PFSK-1 (cell line): Measurements from ENCODE around the gene GABARAP.
A peak's percentile ranks its signal among the peaks of the same experiment; 100 is the strongest.

ENCODE experiments used
- FOXP2 ChIP-seq: optimal IDR thresholded peaks from 2 replicates; pipeline ENCODE3; 2011; ENCODE audit warnings: borderline replicate concordance, control low read depth, inconsistent platforms; ENCODE audit not compliant: insufficient read depth; ENCODE audit errors: extremely low read length, extremely low read depth
- POLR2AphosphoS5 ChIP-seq: IDR thresholded peaks from 2 replicates; pipeline ENCODE4 v1.6.1; 2012; ENCODE audit warnings: low read depth, mild to moderate bottlenecking, control low read depth, low read length, moderate library complexity
- SIN3A ChIP-seq: IDR thresholded peaks from 2 replicates; pipeline ENCODE4 v1.6.1; 2012; ENCODE audit warnings: mild to moderate bottlenecking, low read length, moderate library complexity, borderline replicate concordance; ENCODE audit not compliant: insufficient read depth
- TAF1 ChIP-seq: IDR thresholded peaks from 2 replicates; pipeline ENCODE4 v1.6.1; 2012; ENCODE audit warnings: low read length, control low read depth, borderline replicate concordance; ENCODE audit not compliant: insufficient read depth
- TF ChIP-seq, protein P1 (sequence below), 2 experiments: IDR thresholded peaks; 2 replicates each; pipeline versions ENCODE4 v1.6.1 to v1.8.0; 2011 to 2012; ENCODE audit warnings: low read depth in 2 of 2, low read length in 2 of 2, control low read depth in 1 of 2, inconsistent platforms in 1 of 2, mild to moderate bottlenecking in 1 of 2, moderate library complexity in 1 of 2; ENCODE audit not compliant: insufficient read depth in 1 of 2

Gene GABARAP

DNA sequence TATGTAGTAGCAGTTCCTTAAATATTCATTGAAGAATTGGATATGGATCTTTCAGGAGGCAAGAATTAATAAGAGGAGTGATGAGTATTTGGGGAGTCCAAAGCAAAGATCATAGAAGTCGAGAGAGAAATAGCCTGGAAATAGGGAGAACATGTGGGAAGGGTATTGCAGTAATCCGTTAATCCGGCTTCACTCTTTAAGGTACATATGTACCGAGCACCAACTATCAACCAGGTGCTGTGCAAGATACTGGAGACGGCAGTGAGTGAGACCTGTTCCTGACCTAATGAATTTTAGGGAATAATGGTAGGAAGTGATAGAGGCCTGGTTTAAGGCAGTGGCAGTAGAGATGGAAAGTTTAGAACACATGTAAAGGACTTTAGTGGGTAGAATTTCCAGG lies 10.8 kb upstream of the GABARAP start:
- no peak for TF ChIP-seq FOXP2
- no peak for TF ChIP-seq SIN3A
- TF ChIP-seq POLR2AphosphoS5: no peak
- TF ChIP-seq TAF1: no peak
- TF ChIP-seq, protein P1, sequence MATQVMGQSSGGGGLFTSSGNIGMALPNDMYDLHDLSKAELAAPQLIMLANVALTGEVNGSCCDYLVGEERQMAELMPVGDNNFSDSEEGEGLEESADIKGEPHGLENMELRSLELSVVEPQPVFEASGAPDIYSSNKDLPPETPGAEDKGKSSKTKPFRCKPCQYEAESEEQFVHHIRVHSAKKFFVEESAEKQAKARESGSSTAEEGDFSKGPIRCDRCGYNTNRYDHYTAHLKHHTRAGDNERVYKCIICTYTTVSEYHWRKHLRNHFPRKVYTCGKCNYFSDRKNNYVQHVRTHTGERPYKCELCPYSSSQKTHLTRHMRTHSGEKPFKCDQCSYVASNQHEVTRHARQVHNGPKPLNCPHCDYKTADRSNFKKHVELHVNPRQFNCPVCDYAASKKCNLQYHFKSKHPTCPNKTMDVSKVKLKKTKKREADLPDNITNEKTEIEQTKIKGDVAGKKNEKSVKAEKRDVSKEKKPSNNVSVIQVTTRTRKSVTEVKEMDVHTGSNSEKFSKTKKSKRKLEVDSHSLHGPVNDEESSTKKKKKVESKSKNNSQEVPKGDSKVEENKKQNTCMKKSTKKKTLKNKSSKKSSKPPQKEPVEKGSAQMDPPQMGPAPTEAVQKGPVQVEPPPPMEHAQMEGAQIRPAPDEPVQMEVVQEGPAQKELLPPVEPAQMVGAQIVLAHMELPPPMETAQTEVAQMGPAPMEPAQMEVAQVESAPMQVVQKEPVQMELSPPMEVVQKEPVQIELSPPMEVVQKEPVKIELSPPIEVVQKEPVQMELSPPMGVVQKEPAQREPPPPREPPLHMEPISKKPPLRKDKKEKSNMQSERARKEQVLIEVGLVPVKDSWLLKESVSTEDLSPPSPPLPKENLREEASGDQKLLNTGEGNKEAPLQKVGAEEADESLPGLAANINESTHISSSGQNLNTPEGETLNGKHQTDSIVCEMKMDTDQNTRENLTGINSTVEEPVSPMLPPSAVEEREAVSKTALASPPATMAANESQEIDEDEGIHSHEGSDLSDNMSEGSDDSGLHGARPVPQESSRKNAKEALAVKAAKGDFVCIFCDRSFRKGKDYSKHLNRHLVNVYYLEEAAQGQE (IDR thresholded peaks at IDR 0.05; ENCODE audit: insufficient read depth in 1 of 2, low read depth in 2 of 2, low read length in 2 of 2): no peak

GRCh38 chr17:7252176-7253043 lies 10.2 kb upstream of the GABARAP start, which contains the start of gene ELP5:
Gene ELP5 (plus strand): TSS chr17:7252215. CDS start chr17:7252551, 336 bp downstream.
- peak; percentile 67; the same call in 1 of the 2 replicates for TF ChIP-seq TAF1
- no peak; the same call in 1 of the 2 replicates for TF ChIP-seq POLR2AphosphoS5
- 0 out of 2 replicates have a peak, but pooled peaks have one; percentile 74 for TF ChIP-seq SIN3A
- TF ChIP-seq, protein P1 (IDR thresholded peaks at IDR 0.05; ENCODE audit: insufficient read depth in 1 of 2, low read depth in 2 of 2, low read length in 2 of 2): peak in 1 of 2 experiments; percentile 68; a peak in 2 of 4 replicates
- peak; percentile 81 for TF ChIP-seq FOXP2

DNA sequence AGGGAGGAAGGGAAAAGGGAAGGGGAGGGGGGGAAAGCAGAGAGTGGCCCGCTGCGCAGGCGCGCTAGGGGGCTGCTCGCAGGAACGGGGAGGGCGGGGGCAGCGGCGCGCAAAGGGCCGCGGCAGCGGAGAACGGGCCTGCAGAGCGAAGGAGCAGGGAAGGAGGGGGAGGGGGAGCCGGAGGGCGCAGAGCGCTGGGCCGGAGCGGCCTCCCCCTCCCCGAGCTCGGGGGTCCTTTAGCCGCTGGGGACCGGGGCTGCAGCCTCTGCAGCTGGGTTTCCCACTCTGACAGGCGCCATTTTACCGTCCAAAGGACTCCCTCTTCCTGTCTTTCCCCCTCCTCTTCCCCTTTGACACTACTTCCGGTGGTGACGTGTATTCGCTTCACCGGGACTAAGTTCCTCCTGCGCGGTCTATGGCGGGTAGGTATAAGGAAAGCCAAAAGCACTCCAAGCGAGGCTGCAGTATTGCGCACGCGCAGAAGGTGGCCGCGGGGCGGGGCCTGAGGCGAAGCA lies 9.5 kb upstream of the GABARAP start, which contains the start of gene CTDNEP1:
TSS of gene CTDNEP1 (minus strand) at position 74 of the 515 bp plus-strand sequence. CDS start 438 bp downstream, outside the sequence.
- TF ChIP-seq TAF1 (peak; percentile 71; the same call in 1 of the 2 replicates), POLR2AphosphoS5 (peak; percentile 42; the same call in 1 of the 2 replicates), SIN3A (no peak), FOXP2 (no peak)
- TF ChIP-seq, protein P1 (IDR thresholded peaks at IDR 0.05; ENCODE audit: insufficient read depth in 1 of 2, low read depth in 2 of 2, low read length in 2 of 2): peak in 1 of 2 experiments; percentile 28; a peak in 1 of 4 replicates

GRCh38 chr17:7250695-7251627 lies 8.7 kb upstream of the GABARAP start:
- TF ChIP-seq POLR2AphosphoS5: no peak

DNA sequence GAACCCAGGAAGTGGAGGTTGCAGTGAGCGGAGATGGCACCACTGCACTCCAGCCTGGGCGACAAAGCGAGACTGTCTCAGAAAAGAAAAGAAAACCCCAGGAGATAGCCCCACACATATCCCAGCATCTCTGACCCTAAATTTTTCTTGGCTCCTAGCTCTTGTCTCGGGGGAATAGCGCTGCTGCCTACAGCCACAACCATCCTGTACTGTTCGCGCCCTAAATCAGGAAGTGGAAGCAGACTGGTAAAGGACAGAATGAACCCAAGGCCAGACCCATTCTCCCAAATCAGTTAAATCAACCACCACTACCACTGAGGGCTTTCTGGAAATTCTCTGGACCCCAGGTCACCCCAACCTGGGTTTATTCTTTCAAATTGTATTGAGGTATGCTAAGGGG lies 7.6 kb upstream of the GABARAP start:
- TF ChIP-seq SIN3A (no peak), POLR2AphosphoS5 (no peak), FOXP2 (no peak), TAF1 (no peak)
- TF ChIP-seq, protein P1 (IDR thresholded peaks at IDR 0.05; ENCODE audit: insufficient read depth in 1 of 2, low read depth in 2 of 2, low read length in 2 of 2): no peak
